ENCODE measurements around the gene OPTC.
"Not testable (repeated sequence)": the region's sequence is repeated elsewhere in the genome, so short reads cannot be mapped to it uniquely, and the experiment has no call there.

The OPTC gene

GRCh38 chr1:203465146-203465798 lies 28.7 kb upstream of the OPTC start:
- no peak for DNase-seq (ENCODE audit: low read depth)

- no peak for DNase-seq (ENCODE audit: low read depth)
Measured at GRCh38 chr1:203465948-203466347, 28.0 kb upstream of the OPTC start.

- not testable (repeated sequence) for DNase-seq (ENCODE audit: low read depth)
Measured at GRCh38 chr1:203466906-203467549, 26.9 kb upstream of the OPTC start.

GRCh38 chr1:203467550-203467921 lies 26.4 kb upstream of the OPTC start:
- DNase-seq (ENCODE audit: low read depth): no peak

- DNase-seq (ENCODE audit: low read depth): no peak
Measured at GRCh38 chr1:203468326-203468725, 25.6 kb upstream of the OPTC start.

- no peak for DNase-seq (ENCODE audit: low read depth)
Measured at GRCh38 chr1:203470240-203470639, 23.7 kb upstream of the OPTC start.

- no peak for DNase-seq (ENCODE audit: low read depth)
Measured at GRCh38 chr1:203471841-203472240, 22.1 kb upstream of the OPTC start.

GRCh38 chr1:203473281-203473680 lies 20.7 kb upstream of the OPTC start:
- no peak for DNase-seq (ENCODE audit: low read depth)

GRCh38 chr1:203473781-203474305 lies 20.1 kb upstream of the OPTC start:
- DNase-seq (ENCODE audit: low read depth): no peak

- DNase-seq (ENCODE audit: low read depth): no peak
Measured at GRCh38 chr1:203475012-203475981, 18.7 kb upstream of the OPTC start, which contains the start of gene PRELP. TSS of gene PRELP (plus strand) at chr1:203475806. CDS start at chr1:203483185, 7,379 bp downstream.

GRCh38 chr1:203476216-203476814 lies 17.6 kb upstream of the OPTC start:
- no peak for DNase-seq (ENCODE audit: low read depth)

- no peak for DNase-seq (ENCODE audit: low read depth)
Measured at GRCh38 chr1:203477748-203478147, 16.2 kb upstream of the OPTC start.

- DNase-seq (ENCODE audit: low read depth): no peak
Measured at GRCh38 chr1:203478231-203478630, 15.7 kb upstream of the OPTC start.

- DNase-seq (ENCODE audit: low read depth): no peak
Measured at GRCh38 chr1:203478986-203479385, 15.0 kb upstream of the OPTC start.

- DNase-seq (ENCODE audit: low read depth): no peak
Measured at GRCh38 chr1:203479646-203480045, 14.3 kb upstream of the OPTC start.

GRCh38 chr1:203480084-203480483 lies 13.9 kb upstream of the OPTC start:
- no peak for DNase-seq (ENCODE audit: low read depth)

- peak; percentile 61 for DNase-seq (ENCODE audit: low read depth)
Measured at GRCh38 chr1:203480525-203481084, 13.3 kb upstream of the OPTC start.

- DNase-seq (ENCODE audit: low read depth): no peak
Measured at GRCh38 chr1:203481196-203481595, 12.8 kb upstream of the OPTC start.

- no peak for DNase-seq (ENCODE audit: low read depth)
Measured at GRCh38 chr1:203486618-203487370, 7.2 kb upstream of the OPTC start.

GRCh38 chr1:203488539-203488938 lies 5.4 kb upstream of the OPTC start:
- DNase-seq (ENCODE audit: low read depth): no peak

- DNase-seq (ENCODE audit: low read depth): no peak
Measured at GRCh38 chr1:203490607-203491006, 3.3 kb upstream of the OPTC start.
